GM19328 (cell line): ENCODE results near the gene TRPM4.
"Not testable (repeated sequence)": the region's sequence is repeated elsewhere in the genome, so short reads cannot be mapped to it uniquely, and the experiment has no call there.

Experiments
- ATAC-seq: cut with Tn5 transposase; IDR thresholded peaks from one replicate; pipeline ENCODE4 v1.9.1; 2021; ENCODE audit warnings: mild to moderate bottlenecking, moderate library complexity; ENCODE audit not compliant: unreplicated experiment

TRPM4 gene

GRCh38 chr19:49223472-49223871 lies 65.9 kb downstream of the TRPM4 start:
- ATAC-seq = no peak

GRCh38 chr19:49224441-49224840 lies 66.8 kb downstream of the TRPM4 start:
- ATAC-seq = not testable (repeated sequence)

GRCh38 chr19:49224879-49225278 lies 67.3 kb downstream of the TRPM4 start:
- ATAC-seq = no peak

GRCh38 chr19:49229416-49229815 lies 71.8 kb downstream of the TRPM4 start:
- ATAC-seq = no peak

- no peak for ATAC-seq
These were observed 73.8 kb downstream of the TRPM4 start for GRCh38 chr19:49231389-49231788.

GRCh38 chr19:49231804-49232203 lies 74.2 kb downstream of the TRPM4 start:
- no peak for ATAC-seq

GRCh38 chr19:49233163-49233562 lies 75.6 kb downstream of the TRPM4 start:
- no peak for ATAC-seq

GRCh38 chr19:49241769-49242168 lies 84.2 kb downstream of the TRPM4 start:
- no peak for ATAC-seq

GRCh38 chr19:49243129-49243528 lies 85.5 kb downstream of the TRPM4 start:
- ATAC-seq = no peak

GRCh38 chr19:49243726-49244125 lies 86.1 kb downstream of the TRPM4 start:
- ATAC-seq = no peak

GRCh38 chr19:49244256-49244655 lies 86.7 kb downstream of the TRPM4 start:
- no peak for ATAC-seq

GRCh38 chr19:49247676-49248075 lies 90.1 kb downstream of the TRPM4 start:
- no peak for ATAC-seq

- ATAC-seq = no peak
These were observed 92.3 kb downstream of the TRPM4 start for GRCh38 chr19:49249933-49250332.

- no peak for ATAC-seq
These were observed 98.1 kb downstream of the TRPM4 start for GRCh38 chr19:49255674-49256073.

- ATAC-seq = no peak
These were observed 99.1 kb downstream of the TRPM4 start for GRCh38 chr19:49256691-49257090.
